GM18858 (cell line): Measurements from ENCODE around the gene IL22RA2.
"Not testable (repeated sequence)": the region's sequence is repeated elsewhere in the genome, so short reads cannot be mapped to it uniquely, and the experiment has no call there.

ENCODE experiments used
- ATAC-seq: cut with Tn5 transposase; IDR thresholded peaks from one replicate; pipeline ENCODE4 v1.9.1; 2021; ENCODE audit not compliant: unreplicated experiment

Gene IL22RA2, protein sequence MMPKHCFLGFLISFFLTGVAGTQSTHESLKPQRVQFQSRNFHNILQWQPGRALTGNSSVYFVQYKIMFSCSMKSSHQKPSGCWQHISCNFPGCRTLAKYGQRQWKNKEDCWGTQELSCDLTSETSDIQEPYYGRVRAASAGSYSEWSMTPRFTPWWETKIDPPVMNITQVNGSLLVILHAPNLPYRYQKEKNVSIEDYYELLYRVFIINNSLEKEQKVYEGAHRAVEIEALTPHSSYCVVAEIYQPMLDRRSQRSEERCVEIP

DNA sequence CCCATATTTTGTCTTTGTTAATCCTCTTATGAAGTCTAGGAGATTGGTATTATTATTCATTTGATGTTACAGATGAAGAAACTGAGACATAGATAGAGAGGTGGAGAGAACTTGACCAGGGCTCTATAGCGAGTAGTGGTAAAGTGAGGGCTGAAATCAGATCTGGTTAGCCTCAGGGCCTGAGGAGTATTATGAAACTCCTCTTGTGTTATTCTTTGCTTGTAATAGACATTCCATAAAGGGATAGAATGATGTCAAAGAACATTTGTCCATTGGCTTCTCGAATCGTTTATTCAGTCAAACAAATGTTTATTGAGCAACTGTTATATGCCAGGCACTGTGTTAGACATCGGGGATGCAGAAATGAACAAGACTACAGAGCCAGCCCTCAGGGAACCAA, at the start of gene IL22RA2:
Gene IL22RA2 (minus strand): TSS at position 144 of the 400 bp plus-strand sequence. CDS start 11,895 bp downstream, outside the sequence.
- ATAC-seq: no peak

DNA sequence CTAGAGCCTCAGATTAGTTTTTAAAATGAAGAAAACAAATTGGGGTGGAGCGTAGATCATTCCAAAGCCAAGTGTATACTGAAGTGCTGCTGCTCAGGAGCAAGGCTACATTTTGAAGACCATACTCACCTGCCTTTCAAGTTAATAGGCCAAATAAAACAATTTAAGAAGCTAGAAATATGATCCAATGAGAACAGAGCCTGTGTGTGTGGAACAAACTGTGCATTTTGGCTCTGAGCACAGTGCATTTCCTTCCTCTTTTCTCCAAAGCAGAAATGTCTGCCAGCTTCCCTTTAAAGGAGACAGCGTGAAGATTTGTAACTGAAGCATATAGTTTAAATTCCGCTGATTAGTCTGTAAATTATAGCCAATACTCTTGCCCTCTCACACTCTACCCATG, 48.9 kb upstream of the IL22RA2 start:
- ATAC-seq: no peak

- ATAC-seq: no peak
Measured at GRCh38 chr6:137219664-137220252, 46.3 kb upstream of the IL22RA2 start.

- peak; percentile 73 for ATAC-seq
Measured at GRCh38 chr6:137218917-137219663, 45.6 kb upstream of the IL22RA2 start, which contains the start of gene IFNGR1. IFNGR1 (minus strand) TSS chr6:137219385; CDS start chr6:137219327, 58 bp downstream.

DNA sequence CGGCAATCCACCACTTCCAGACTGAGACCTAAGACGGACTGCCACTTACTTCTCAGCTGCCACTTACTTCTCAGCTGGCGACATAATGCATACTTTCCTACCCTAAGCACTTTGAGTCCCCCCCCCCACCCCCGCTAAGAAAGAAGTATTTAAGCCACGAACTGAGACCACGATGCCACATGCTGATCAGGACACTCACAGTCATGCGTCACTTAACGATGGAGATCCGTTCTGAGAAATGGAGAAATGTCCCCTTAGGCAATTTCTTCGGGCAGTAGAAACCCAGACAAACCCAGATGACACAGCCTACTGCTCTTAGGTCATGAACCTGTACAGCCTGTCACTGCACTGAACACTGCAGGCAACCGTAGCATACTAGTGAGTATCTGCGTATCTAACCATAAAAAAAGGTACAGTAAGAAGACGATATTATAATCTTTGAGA, 45.1 kb upstream of the IL22RA2 start:
- peak; percentile 24 for ATAC-seq

GRCh38 chr6:137217801-137218472, 44.5 kb upstream of the IL22RA2 start:
- ATAC-seq: no peak

- ATAC-seq: no peak
Measured at GRCh38 chr6:137216875-137217553, 43.6 kb upstream of the IL22RA2 start.

GRCh38 chr6:137216106-137216505, 42.7 kb upstream of the IL22RA2 start:
- no peak for ATAC-seq

- ATAC-seq: not testable (repeated sequence)
Measured at GRCh38 chr6:137215630-137216029, 42.2 kb upstream of the IL22RA2 start.

DNA sequence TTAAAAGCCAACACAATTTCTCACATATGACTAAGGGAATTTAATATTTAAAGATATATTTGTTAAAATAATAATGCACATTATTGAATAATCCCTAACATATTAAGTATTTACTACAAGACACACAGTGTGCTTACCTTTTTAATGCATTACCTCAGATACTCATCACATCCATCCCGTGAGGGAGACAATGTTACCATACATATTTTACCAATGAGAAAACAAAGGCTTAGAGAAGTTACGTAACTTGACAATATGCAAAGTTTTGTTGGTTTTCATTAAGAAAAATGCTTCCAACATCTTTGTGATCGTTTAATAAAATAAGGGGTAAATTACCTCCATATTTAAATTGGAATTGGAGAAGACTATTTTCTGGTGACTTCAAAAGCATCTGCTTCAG, 41.5 kb upstream of the IL22RA2 start:
- ATAC-seq: no peak

DNA sequence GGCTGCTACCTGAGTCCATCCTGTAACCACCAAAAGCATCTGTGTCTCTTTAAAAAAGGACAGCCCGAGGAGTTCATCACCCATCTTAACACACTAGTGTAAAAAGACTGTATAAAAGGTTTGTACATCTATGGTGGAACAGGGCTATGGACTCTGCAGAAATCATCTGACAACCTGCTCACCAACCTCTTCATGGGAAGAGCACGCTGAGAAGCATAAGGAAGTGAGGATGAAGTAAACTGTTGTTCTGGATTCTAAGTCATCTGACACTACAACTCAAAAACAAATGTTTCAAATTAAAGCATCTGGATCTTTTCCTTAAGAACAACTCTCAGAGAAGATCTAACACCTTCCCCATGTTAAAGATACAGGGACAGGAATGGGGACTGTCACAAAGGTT, 40.4 kb upstream of the IL22RA2 start:
- ATAC-seq: no peak

DNA sequence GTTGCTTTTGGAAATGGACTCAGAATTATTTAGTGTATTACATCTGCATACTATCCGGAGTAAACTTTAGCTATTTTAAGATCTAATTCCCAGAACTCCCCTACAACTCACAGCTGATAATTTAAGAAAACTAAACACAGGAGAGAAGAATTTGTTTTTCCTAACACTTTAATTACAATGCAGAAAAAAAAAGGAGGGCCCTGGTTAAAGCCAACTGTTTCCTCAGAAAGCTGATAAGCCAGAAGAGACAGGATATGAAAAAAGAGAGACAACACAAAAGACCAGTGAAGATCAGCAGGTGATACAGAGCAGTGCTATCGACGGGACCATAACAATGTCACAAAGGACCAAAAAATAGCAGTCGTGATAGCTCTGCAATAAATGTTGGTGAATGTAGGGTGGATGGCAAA, 39.9 kb upstream of the IL22RA2 start:
- ATAC-seq: no peak

DNA sequence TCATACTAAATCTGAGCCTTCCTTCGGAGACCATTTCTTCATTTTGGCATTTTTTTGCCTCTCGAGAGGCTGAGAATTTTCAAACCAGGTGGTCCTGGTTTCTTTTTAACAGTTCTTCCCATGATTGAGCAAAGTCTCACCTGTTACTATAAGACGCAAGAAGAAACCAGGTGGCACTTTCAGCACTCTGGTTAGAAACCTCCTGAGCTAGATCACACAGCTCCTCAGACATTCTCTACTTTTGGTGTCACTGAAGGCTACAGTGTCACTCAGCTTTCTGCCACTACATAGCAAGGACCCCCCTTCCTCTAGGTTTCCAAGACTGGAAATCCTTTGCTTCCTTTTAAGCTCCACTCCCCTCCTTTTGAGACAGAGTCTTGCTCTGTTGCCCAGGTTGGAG, 38.5 kb upstream of the IL22RA2 start:
- ATAC-seq: no peak

DNA sequence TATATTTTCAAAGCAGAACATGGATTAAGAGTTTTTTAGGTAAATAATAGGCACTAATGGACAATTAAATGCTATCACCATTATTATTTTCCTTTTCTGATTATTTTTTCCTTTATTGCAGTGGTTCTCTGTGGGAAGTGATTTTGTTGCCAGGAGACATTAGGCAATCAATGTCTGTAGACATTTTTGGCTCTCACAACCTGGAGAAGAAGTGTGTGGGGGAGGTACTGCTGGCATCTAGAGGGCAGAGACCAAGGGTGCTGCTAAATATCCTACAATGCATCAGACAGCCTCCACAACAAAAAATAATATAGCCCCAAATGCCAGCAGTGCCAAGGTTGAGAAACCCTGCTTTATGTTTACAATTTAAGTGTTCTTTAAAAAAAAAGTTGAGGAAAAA, 37.5 kb upstream of the IL22RA2 start:
- ATAC-seq: no peak

DNA sequence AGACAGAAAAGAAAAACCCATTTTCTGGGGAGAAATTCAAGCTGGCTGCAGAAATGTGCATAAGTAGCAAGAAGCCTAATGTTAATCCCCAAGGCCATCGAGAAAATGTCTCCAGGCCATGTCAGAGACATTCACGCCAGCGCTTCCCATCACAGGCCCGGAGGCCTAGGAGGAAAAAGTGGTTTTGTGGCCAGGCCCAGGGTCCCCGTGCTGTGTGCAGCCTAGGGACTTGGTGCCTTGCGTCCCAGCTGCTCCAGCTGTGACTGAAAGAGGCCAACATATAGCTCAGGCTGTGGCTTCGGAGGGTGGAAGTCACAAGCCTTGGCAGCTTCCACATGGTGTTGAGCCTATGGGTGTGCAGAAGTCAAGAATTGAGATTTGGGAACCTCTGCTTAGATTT, 34.8 kb upstream of the IL22RA2 start:
- no peak for ATAC-seq

- not testable (repeated sequence) for ATAC-seq
Measured at GRCh38 chr6:137207457-137207856, 34.0 kb upstream of the IL22RA2 start.

DNA sequence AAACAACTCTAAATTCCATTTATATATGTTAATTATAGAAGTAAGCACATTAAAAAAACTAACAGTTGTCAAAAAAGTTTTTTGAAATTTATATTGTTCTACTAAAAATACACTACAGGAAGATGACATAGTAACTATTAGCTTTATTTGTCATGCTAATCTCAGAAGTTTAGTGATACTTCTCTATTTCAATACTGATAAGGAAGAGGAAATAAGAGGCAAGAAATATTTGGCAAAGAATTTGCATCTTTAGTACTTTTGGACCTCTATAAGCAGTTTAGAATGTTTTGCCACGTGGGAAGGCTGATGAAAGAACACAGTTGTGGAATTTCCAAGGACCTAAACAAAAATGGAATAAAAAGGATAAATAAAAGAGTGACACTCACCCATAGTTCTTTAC, 33.1 kb upstream of the IL22RA2 start:
- ATAC-seq: no peak

GRCh38 chr6:137203256-137203655, 29.8 kb upstream of the IL22RA2 start:
- no peak for ATAC-seq

GRCh38 chr6:137202078-137202477, 28.6 kb upstream of the IL22RA2 start:
- ATAC-seq: no peak

- no peak for ATAC-seq
Measured at GRCh38 chr6:137201006-137201405, 27.6 kb upstream of the IL22RA2 start.

DNA sequence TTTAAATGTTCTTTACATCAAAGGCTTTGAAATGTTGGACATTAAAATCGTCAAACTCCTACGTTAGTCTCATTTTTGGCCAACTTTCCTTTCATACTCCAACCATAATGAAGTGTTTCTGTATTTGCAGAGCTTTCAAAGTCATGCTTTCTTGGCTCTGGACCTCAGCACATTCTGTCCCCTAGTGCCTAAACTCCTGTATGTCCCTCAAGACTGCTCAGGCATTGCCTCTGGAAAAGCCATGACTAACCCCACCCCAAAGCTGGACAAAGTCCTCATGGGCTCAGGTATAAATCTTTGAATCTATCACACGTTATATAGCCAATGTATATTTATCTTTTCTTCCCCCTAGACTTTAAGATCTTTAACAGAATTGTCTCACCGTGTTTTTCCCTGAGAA, 26.8 kb upstream of the IL22RA2 start:
- no peak for ATAC-seq
